HepG2 (cell line): ENCODE results near the gene B3GAT3. TPM values are rescaled to one million over a fixed set of nuclear protein-coding genes. Genes with fewer than 3 reads are reported as not detected.

Experiments
- ATAC-seq: fragments of 200-7000 bp; cut with Tn5 transposase; 3 replicates; pipeline ENCODE4 v1.9.1; 2020; ENCODE audit warnings: mild to moderate bottlenecking, moderate library complexity
- BruUV-seq: library from RNA; stranded (reverse); fragments of 400-500 nt; replicated peaks from 2 replicates; lab custom pipeline; 2021; lab: Mats Ljungman, UMichigan
- CTCF ChIA-PET: fragments of 300-600 bp; formaldehyde crosslinking; extraction: SDS; loops from one replicate; lab custom pipeline; 2021; ENCODE audit warnings: low total read pairs, inconsistent platforms, low intra/inter-chr PET ratio; lab: Yijun Ruan, JAX
- POLR2A ChIA-PET: fragments of 350-600 bp; sonication (Branson Sonifier 250); formaldehyde crosslinking; loops from one replicate; lab custom pipeline; 2020; ENCODE audit warnings: antibody characterized with exemption, inconsistent platforms; lab: Yijun Ruan, JAX
- DNase-seq: peaks from one replicate; pipeline ENCODE4 v3.0.0-alpha.2; 2015; ENCODE audit warnings: low spot score
- FAIRE-seq: peaks from 3 replicates; lab custom pipeline; 2011; peaks lifted over from hg19 to GRCh38; lab: Jason Lieb, UNC
- H2AFZ ChIP-seq: one replicate; pipeline ENCODE4 v1.6.1; 2011; ENCODE audit warnings: low read length, inconsistent platforms
- H3K27ac ChIP-seq: fragments of 300-600 bp; 3 replicates; pipeline ENCODE4 v1.8.0; 2011; ENCODE audit warnings: mixed run types, mild to moderate bottlenecking, mixed read lengths, low read length, inconsistent platforms; ENCODE audit not compliant: insufficient read depth; ENCODE audit errors: extremely low read length
- H3K27me3 ChIP-seq, 2 experiments: fragments of 200-600 bp in 1 of 2; 2 replicates in 1 of 2; 3 replicates in 1 of 2; pipeline versions ENCODE4 v1.6.0 to v1.8.0; 2011; ENCODE audit warnings: low read length in 2 of 2, mild to moderate bottlenecking in 2 of 2, moderate library complexity in 2 of 2, inconsistent platforms in 1 of 2; ENCODE audit not compliant: insufficient read depth in 2 of 2, control insufficient read depth in 1 of 2
- H3K36me3 ChIP-seq, 2 experiments: fragments of 200-600 bp in 1 of 2; replicated peaks in 1 of 2; 2 replicates in 1 of 2; 3 replicates in 1 of 2; pipeline versions ENCODE4 v1.5.1 to v1.8.0; 2011; ENCODE audit warnings: low read length in 2 of 2, inconsistent platforms in 1 of 2; ENCODE audit not compliant: insufficient read depth in 2 of 2, control insufficient read depth in 1 of 2
- H3K4me1 ChIP-seq: 2 replicates; pipeline ENCODE4 v1.5.1; 2012; ENCODE audit warnings: low read length, inconsistent platforms; ENCODE audit not compliant: insufficient read depth
- H3K4me2 ChIP-seq: 2 replicates; pipeline ENCODE4 v1.6.0; 2011; ENCODE audit warnings: low read depth, low read length, inconsistent platforms
- H3K4me3 ChIP-seq, 3 experiments: fragments of 200-600 bp in 1 of 3; sonication (generic), shearing (Covaris generic) in 1 of 3; replicated peaks in 1 of 3; 2 replicates each; pipeline ENCODE4 v1.5.1; 2011 to 2016; ENCODE audit warnings: low read length in 3 of 3, inconsistent platforms in 2 of 3, low read depth in 2 of 3, mild to moderate bottlenecking in 2 of 3, control low read depth in 1 of 3, mixed read lengths in 1 of 3; ENCODE audit not compliant: insufficient read depth in 1 of 3
- H3K79me2 ChIP-seq: one replicate; pipeline ENCODE4 v1.6.1; 2011; ENCODE audit warnings: low read length, inconsistent platforms; ENCODE audit not compliant: insufficient read depth
- H3K9ac ChIP-seq: 2 replicates; pipeline ENCODE4 v1.6.0; 2011; ENCODE audit warnings: mild to moderate bottlenecking, low read depth, low read length, inconsistent platforms; ENCODE audit not compliant: insufficient read depth
- H3K9me3 ChIP-seq: 2 replicates; pipeline ENCODE4 v1.5.1; 2012; ENCODE audit warnings: mild to moderate bottlenecking, low read length
- H4K20me1 ChIP-seq: 2 replicates; pipeline ENCODE4 v1.6.0; 2011; ENCODE audit warnings: inconsistent platforms, mild to moderate bottlenecking, low read length, moderate library complexity; ENCODE audit not compliant: insufficient read depth
- AGO2 ChIP-seq: fragments of 200-400 bp; formaldehyde crosslinking; optimal IDR thresholded peaks from 2 replicates; pipeline ENCODE3; 2017; ENCODE audit warnings: mild to moderate bottlenecking, low read depth, low read length, moderate library complexity
- CC2D1A ChIP-seq: sonication (generic); formaldehyde crosslinking; IDR thresholded peaks from 2 replicates; pipeline ENCODE4 v1.8.1; 2023; ENCODE audit warnings: mild to moderate bottlenecking, missing genetic modification reagents
- HHEX ChIP-seq: IDR thresholded peaks from 2 replicates; pipeline ENCODE4 v1.6.1; 2016; ENCODE audit warnings: control low read depth
- HMG20B ChIP-seq: conservative IDR thresholded peaks from 2 replicates; pipeline ENCODE4 v1.6.1; 2016; ENCODE audit warnings: missing genetic modification reagents, missing compliant biosample characterization
- KLF9 ChIP-seq: IDR thresholded peaks from 2 replicates; pipeline ENCODE4 v1.6.1; 2016; ENCODE audit warnings: low read depth
- MED1 ChIP-seq: sonication (generic); formaldehyde crosslinking; IDR thresholded peaks from 2 replicates; pipeline ENCODE4 v1.4.0; 2020; ENCODE audit warnings: missing genetic modification reagents
- NFATC3 ChIP-seq: sonication (generic); formaldehyde crosslinking; IDR thresholded peaks from 2 replicates; pipeline ENCODE4 v1.5.1; 2020; ENCODE audit warnings: mild to moderate bottlenecking, missing genetic modification reagents
- PHF21A ChIP-seq: sonication (generic); formaldehyde crosslinking; IDR thresholded peaks from 2 replicates; pipeline ENCODE4 v1.5.0; 2020; ENCODE audit warnings: mild to moderate bottlenecking, missing genetic modification reagents
- POLR2A ChIP-seq, 2 experiments: IDR thresholded peaks; 2 replicates each; pipeline ENCODE4 v1.6.1; 2011; ENCODE audit warnings: low read depth in 2 of 2, low read length in 2 of 2, mild to moderate bottlenecking in 1 of 2, moderate library complexity in 1 of 2; ENCODE audit not compliant: insufficient read depth in 1 of 2
- POLR2G ChIP-seq: fragments of 200-400 bp; formaldehyde crosslinking; IDR thresholded peaks from 2 replicates; pipeline ENCODE4 v1.6.1; 2018; ENCODE audit warnings: mild to moderate bottlenecking, low read depth, low read length, moderate library complexity
- RBM22 ChIP-seq: fragments of 200-400 bp; formaldehyde crosslinking; optimal IDR thresholded peaks from 2 replicates; pipeline ENCODE3; 2017; ENCODE audit warnings: mild to moderate bottlenecking, low read length, moderate library complexity
- TBP ChIP-seq: sonication (generic); formaldehyde crosslinking; IDR thresholded peaks from 2 replicates; pipeline ENCODE4 v1.5.0; 2020; ENCODE audit warnings: missing genetic modification reagents
- ZBTB4 ChIP-seq: sonication (generic); formaldehyde crosslinking; IDR thresholded peaks from 2 replicates; pipeline ENCODE4 v1.4.0; 2020; ENCODE audit warnings: missing genetic modification reagents, mild to moderate bottlenecking, borderline replicate concordance
- ZBTB43 ChIP-seq: sonication (generic); formaldehyde crosslinking; conservative IDR thresholded peaks from 2 replicates; pipeline ENCODE4 v1.4.0; 2020; ENCODE audit warnings: missing genetic modification reagents
- ZKSCAN8 ChIP-seq: IDR thresholded peaks from 2 replicates; pipeline ENCODE4 v1.6.1; 2016; ENCODE audit warnings: borderline replicate concordance, missing genetic modification reagents, missing compliant biosample characterization
- ZNF629 ChIP-seq: sonication (generic); formaldehyde crosslinking; conservative IDR thresholded peaks from 2 replicates; pipeline ENCODE4 v1.5.0; 2020; ENCODE audit warnings: missing genetic modification reagents
- WGBS: methylation state at CpG from one replicate; pipeline ENCODE4 v1.1.6; 2017; ENCODE audit warnings: low lambda C conversion rate; 5-methylcytosine and 5-hydroxymethylcytosine counted together
- in situ Hi-C: cut with HindIII; loops from 2 replicates; pipeline ENCODE4 v1.10.0; 2017; ENCODE audit warnings: low pct_unique_long_range_greater_than_20kb; ENCODE audit not compliant: extremely low pct_ligation_motif_present
- intact Hi-C: fragments of 100-400 bp; cut with micrococcal nuclease; formaldehyde crosslinking; loops from one replicate; pipeline ENCODE4 v1.10.0; 2022; ENCODE audit not compliant: unreplicated experiment
- polyA plus RNA-seq, 8 experiments: library from polyadenylated mRNA; depleted of rRNA in 3 of 8; stranded (reverse) in 7 of 8; unstranded in 1 of 8; fragments of >200 nt; fragmentation: Illumina TruSeq in 4 of 8; extraction: Trizol in 4 of 8; gene quantifications; 2 replicates each; pipeline versions ENCODE4 v1.2.1 to v1.2.3, GENCODE V29; 2011 to 2016; ENCODE audit warnings: low read depth in 4 of 8, missing spikeins in 1 of 8, mixed read lengths in 1 of 8; ENCODE audit not compliant: insufficient read depth in 1 of 8
- total RNA-seq, 5 experiments: library from RNA; depleted of rRNA; stranded (reverse); fragments of >200 nt; fragmentation: Illumina TruSeq; extraction: Trizol; gene quantifications; 2 replicates each; pipeline ENCODE4 v1.2.3, GENCODE V29; 2016; ENCODE audit warnings: low read depth in 1 of 5

The B3GAT3 gene
- total and polyA plus RNA-seq, 2 of the 13 experiments (the other 11 are each of a cell fraction or from before 2014, with no cell fraction given): 21.3 to 26.1 TPM

GRCh38 chr11:62669420-62670161 is 47.8 kb upstream of the B3GAT3 start (continued):
- TF ChIP-seq PHF21A (CRISPR knock-in tag): peak; percentile 37; the same call in 1 of the 2 replicates
- TF ChIP-seq, all 625 proteins: peak for 11

- ChIA-PET POLR2A (interaction anchor here (0.7 to 6.6 kb wide), 10 partner anchors 9 to 174 kb away, joined by 3 to 98 read pairs (median 6); partner anchors contain the start of genes B3GAT3, GANAB, HNRNPUL2 and INTS5), CTCF (no interaction called here)
- DNase-seq: no peak
- H3K79me2 ChIP-seq: peaks cover 50% of the 10 kb centered on the region
- H4K20me1 ChIP-seq: no peaks in the 10 kb centered on the region; the same call in none of the 2 replicates
- H3K27me3 ChIP-seq: no peaks in the 10 kb centered on the region; a peak in 1 of 5 replicates
- BruUV-seq: no TSS peak
- H3K36me3 ChIP-seq: peaks cover 0 to 15% of the 10 kb centered on the region in 2 experiments; a peak in 2 of 5 replicates
- no peak overlapping the region for H2AFZ ChIP-seq
- H3K9ac ChIP-seq: peak overlapping the region; percentile 91
- H3K4me2 ChIP-seq: no peak overlapping the region
- in situ Hi-C loops (no loop called here), intact Hi-C loops (no loop called here)
- 93% methylated on average over 2 of the region's 2 CpGs for WGBS
- no peak for ATAC-seq
- H3K4me1 ChIP-seq: peaks cover 59% of the 10 kb centered on the region
- H3K27ac ChIP-seq: no peak overlapping the region
- H3K4me3 ChIP-seq: no peak overlapping the region
- H3K9me3 ChIP-seq: no peaks in the 10 kb centered on the region
- no peak for FAIRE-seq
- TF ChIP-seq MED1 (CRISPR knock-in tag) (no peak), ZBTB4 (CRISPR knock-in tag) (no peak), NFATC3 (CRISPR knock-in tag) (no peak), TBP (CRISPR knock-in tag) (no peak), HMG20B (CRISPR knock-in tag) (no peak), POLR2G (peak; percentile 6; the same call in 1 of the 2 replicates), RBM22 (peak; percentile 80), ZBTB43 (CRISPR knock-in tag) (no peak), ZKSCAN8 (CRISPR knock-in tag) (no peak), HHEX (no peak), CC2D1A (CRISPR knock-in tag) (no peak), ZNF629 (CRISPR knock-in tag) (no peak), POLR2A (IDR thresholded peaks at IDR 0.05; ENCODE audit: insufficient read depth in 1 of 2, low read depth in 2 of 2, low read length in 2 of 2) (peak in 1 of 2 experiments; percentile 52; a peak in 1 of 4 replicates), KLF9 (CRISPR knock-in tag) (no peak), AGO2 (peak; percentile 8)
Measured at GRCh38 chr11:62667460-62667859, 45.7 kb upstream of the B3GAT3 start.
